ENCODE measurements around the gene P2RY14. TPM values are rescaled to one million over a fixed set of nuclear protein-coding genes. Genes with fewer than 3 reads are reported as not detected.

Gene P2RY14
- total RNA-seq, 1 donor from 2014 or later, result not detected

DNA sequence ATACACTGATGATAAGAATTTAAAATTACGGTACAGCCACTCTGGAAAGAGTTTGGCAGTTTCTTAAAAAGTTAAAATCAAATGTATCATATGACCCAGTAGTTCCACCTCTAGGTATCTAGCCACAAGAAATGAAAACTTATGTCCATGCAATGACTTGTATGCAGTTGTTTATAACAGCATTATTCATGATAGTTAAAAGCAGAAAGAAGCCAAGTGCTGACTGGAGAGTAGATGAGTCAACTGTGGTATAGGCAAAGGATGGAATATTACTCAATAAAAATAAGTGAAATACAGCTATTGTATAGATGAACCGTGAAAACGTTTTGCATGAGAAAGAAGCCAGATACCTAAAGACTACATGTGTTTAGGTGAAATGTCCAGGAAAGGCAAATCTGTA lies 23.4 kb upstream of the P2RY14 start:
- no peak for DNase-seq (ENCODE audit: low read depth)

- no peak for DNase-seq (ENCODE audit: low read depth)
Measured at GRCh38 chr3:151300539-151300938, 22.2 kb upstream of the P2RY14 start.

DNA sequence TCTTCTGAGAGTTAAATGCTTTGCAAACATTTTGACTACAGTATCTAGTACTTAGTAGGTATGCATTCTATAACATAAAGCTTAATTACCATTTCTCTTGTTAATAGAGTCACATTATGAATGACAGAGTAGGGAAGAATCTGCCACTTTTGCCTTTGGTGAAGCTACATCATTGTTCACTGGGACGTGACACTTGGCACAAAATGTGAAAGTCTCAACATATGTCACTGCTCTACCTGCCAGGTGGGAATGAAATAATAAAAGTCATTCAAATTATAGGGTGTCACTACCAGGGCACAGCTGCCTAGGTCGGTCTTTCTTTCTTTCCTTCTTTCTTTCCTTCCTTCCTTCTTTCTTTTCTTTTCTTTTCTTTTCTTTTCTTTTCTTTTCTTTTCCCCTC lies 20.7 kb upstream of the P2RY14 start:
- no peak for DNase-seq (ENCODE audit: low read depth)

DNA sequence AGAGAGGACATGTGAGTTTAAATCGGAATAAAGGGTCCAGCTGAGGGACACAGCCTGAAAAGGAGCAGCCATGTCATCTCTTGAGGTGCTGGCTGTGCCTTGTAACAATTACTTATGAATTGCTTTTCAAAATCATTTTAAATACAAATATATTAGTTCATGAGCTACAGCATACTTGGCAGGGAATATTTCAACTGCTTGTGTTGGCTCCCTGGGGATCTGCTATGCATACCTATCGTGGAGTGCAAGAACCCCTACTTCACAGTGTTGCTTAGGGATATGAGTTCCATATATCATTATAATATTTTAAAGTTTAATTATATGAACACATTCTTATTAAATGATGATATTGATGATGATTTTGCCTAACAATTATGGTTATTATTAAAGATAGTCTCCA lies 19.1 kb upstream of the P2RY14 start:
- no peak for DNase-seq (ENCODE audit: low read depth)

DNA sequence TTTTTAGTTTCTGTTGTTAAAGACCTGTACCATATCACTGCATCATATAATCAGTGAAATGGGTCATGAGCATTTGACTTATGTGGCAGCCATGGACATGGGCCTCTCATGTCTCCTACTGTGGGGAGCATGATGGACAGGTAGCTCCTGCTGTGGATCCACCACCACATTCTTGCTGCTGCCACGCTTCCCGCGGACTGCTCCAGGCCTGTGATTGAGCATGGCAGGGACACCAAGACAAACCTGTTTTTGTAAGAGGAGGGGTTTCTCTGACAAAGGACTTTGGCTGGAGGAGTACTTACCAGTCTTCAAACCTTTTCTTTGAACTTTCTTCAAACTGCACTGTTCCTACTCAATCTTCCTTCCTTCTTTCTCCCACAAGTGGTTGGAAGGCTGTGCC lies 17.9 kb upstream of the P2RY14 start:
- DNase-seq (ENCODE audit: low read depth), result no peak

GRCh38 chr3:151293127-151293526 lies 14.8 kb upstream of the P2RY14 start:
- DNase-seq (ENCODE audit: low read depth), result no peak

DNA sequence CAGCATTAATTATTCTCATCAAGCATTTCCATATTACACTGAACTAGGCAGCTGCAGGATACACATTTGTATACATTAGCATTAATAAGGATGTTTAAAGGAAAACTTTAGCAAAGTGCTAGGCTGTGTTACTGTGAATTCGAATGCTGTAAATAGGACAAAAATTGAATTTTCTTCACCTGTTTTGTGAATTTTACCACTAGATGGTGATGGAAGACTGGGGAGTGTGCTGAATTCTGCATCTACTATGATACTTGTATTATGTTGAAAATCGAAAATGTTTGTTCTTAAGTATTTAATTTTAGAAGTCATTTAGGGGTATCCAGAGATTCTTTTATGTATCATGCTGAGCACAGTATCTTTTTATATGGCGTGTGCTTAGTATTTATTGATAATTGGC lies 12.3 kb upstream of the P2RY14 start:
- DNase-seq (ENCODE audit: low read depth), result peak; percentile 17

DNA sequence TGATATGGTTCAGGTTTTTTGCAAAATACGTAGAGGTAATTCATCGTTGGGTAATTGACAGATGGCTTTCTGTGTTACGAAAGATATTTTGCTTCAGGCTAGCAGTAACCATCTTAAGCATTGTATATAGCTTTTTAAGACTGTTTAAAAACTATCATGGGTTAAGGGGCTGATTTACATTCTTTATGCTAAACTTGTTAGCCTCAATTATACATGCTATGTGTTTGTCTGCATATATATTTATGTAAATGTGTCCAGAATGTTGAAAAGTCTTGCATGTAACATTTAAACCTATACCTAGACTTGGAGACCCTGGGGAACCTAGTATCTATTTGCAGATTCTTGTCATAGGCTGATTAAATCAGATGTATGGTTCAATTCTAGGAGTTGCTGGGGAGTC lies 11.1 kb upstream of the P2RY14 start:
- DNase-seq (ENCODE audit: low read depth), result no peak

DNA sequence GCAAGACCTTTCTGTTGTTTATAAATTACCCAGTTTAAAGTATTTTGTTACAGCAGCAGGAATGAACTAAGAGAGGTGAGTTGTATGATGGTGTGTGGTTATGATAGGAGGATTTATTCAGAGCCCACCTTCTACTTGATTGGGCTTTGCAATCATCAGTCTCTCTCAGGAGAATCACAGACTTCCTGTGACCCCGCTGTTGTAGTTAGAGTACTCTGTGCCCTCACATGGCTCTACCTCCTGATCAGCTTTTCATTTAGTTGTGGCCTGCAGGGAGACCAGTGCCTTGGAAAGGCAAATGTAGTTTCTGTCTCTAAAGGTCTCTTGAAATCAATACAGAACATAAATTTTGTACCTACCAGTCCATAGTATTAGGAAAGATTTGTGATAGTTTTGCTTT lies 7.6 kb upstream of the P2RY14 start:
- DNase-seq (ENCODE audit: low read depth), result no peak

DNA sequence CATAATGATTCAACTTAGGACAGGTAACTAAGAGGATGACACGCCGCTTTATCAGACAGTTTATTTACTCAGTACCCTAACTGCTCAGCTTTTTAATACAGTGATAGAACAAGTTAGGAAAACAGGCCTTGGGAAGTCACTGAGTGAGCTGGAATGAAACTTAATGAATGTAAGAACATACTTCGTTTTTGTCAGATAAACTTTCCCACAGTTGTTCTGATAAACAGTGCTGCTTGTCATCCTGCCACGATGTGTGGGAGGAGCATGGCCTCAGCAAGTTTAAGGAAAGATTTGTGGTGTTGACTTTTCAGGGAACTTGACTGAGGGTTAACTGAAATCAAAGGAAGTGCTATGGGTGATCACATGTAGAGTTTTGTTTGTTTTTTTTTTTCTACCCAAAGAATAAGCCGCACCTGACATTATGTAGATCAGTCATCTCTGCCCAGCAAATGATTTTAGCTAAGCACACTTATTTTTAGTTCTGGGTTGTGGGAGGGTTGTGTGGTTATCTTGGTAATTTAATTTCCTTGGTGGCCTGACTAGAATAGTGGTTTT lies 5.6 kb upstream of the P2RY14 start:
- DNase-seq (ENCODE audit: low read depth), result peak; percentile 51

- DNase-seq (ENCODE audit: low read depth), result no peak
Measured at GRCh38 chr3:151283387-151283786, 5.0 kb upstream of the P2RY14 start.

DNA sequence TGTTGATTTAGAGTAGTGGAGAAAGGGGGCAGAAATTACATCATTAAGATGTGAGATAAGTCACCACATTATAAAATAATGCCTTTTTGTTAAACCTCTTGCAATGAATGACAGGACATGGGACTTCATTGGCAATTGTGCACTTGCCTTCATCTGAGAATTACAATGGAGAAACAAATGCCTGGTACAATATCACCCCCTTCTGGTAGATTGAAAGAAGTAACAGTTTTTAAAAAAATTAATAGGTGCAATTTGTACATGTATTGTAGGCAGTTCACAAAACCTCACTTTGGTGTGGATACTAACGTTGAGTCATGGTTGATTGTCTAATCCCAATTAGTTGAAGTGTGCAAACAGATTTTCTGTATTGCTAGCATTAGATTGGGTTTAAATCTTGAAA lies 4.6 kb upstream of the P2RY14 start:
- peak; percentile 57 for DNase-seq (ENCODE audit: low read depth)

DNA sequence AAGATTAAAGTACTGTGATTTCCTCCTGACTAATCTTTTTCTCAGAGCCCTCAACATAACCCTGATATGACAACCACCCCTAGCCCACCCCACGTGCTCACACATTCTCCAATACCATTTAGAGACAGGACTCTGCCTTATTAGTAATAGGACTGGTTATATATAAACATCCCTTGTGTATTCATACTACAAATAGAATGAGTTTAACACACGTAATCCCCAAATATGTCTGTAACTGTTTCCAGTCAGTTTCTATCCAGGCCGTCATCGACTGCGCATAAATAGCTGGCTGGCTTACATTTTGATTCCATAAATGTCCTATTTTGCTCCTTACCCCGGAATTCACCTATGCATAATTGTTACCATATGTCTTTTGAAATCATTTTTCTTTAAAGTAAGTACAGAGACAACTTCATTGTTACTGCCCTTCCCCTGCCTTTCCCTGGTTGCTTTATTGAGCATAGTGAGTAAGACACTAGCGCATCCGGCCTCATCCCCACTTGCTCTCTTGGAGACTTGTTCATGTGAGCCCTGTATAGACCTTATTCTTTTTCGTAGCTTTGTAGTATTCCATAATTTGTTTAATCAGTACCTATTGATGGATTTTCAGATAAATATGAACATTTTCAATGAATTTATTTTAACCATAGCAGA lies 3.5 kb upstream of the P2RY14 start:
- no peak for DNase-seq (ENCODE audit: low read depth)

DNA sequence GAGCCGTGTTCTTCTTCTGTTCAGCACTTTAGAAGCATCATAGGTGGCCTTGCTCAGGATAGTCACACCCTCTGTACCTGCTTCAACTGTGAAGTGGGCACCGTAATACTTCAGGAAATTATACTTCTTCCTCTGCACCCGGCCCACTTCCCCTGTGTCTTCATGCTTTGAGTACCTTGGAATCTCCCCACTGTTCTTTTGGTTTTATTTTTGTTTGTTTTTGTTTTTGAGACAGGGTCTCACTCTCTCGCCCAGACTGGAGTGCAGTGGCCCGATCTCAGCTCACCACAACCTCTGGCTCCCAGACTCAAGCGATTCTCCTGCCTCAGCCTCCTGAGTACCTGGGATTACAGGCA lies 1.7 kb downstream of the P2RY14 start:
- DNase-seq (ENCODE audit: low read depth), result no peak

- DNase-seq (ENCODE audit: low read depth), result no peak
Measured at GRCh38 chr3:151276038-151276686, 2.2 kb downstream of the P2RY14 start.

DNA sequence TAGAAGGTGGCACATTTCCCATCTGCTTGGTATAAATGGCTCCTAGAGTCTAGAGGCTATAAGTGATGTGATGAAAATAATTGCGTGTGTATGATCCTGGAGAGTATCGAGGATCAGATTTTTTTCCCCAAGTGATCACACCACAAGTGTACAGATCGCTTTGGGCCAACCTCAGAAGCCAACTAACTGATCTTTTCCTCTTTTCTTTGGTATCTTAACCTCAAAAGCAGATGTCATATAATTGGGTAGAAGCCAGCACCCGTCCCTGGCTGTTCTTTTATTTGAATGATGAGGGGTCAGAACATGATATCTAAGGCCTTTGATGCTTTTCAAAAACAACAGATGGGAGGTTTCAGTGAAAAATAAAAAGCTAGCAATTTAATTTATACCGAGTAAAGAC lies 3.3 kb downstream of the P2RY14 start:
- DNase-seq (ENCODE audit: low read depth), result no peak

DNA sequence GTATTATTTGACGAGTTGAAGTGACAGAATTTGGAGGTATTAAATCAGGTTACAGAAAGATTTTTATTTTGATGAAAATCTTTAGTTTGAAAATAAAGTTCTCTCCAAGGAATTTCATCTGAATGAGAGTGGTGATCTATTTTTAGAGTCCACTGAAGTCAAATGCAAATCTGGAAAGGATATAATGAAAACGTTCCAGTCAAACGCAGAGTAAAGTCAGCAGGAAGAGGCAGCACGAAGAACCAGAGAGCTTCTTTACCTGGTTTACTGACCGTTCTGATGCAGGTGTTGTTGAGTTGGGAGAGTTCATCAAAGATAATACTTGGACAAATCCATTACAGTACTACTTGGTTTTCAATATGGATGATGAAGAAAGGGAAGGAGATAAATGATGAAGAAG lies 8.7 kb downstream of the P2RY14 start:
- no peak for DNase-seq (ENCODE audit: low read depth)

- DNase-seq (ENCODE audit: low read depth), result no peak
Measured at GRCh38 chr3:151268267-151269235, 9.8 kb downstream of the P2RY14 start.

DNA sequence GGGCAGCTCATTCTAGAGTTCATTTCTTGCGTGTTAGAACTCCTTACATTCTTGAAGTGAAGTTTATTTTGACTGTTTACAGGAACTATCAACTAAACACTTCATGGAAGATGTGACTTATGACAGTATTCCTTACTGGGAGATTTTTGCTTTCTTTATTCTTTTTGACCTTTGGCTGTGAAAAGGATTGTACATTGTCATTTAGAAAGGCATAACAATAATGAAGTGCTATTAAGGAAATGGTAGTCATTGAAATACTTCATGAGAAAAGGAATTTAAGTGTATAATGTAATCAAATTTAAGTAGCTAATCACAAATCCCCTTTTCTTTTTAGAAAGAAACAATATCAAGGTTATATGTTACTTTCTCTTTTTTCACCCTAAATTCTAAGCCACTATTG lies 11.3 kb downstream of the P2RY14 start:
- no peak for DNase-seq (ENCODE audit: low read depth)

DNA sequence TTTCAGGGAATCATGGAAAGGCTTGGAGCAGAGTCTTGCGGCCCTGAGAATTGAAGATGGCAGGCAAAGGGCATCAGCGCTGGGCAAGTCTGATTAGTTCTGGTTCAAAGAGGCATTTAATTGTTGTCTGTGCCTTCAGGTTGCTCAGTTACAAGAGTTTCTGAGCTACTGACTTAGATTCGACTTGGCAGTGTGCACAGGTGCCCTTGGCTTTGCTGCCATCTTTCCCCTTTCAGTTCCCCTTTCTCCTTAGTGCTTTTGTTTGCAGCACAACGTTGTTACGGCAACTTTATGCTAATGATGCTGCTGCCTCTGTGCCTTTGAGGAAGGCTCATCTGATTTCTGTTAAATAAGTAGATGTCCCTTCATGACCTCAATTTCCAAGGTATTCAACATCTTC lies 12.5 kb downstream of the P2RY14 start:
- no peak for DNase-seq (ENCODE audit: low read depth)

- DNase-seq (ENCODE audit: low read depth), result no peak
Measured at GRCh38 chr3:151265166-151265565, 13.2 kb downstream of the P2RY14 start.

GRCh38 chr3:151264605-151265004 lies 13.7 kb downstream of the P2RY14 start:
- no peak for DNase-seq (ENCODE audit: low read depth)

Data from myocyte (in vitro differentiated cells).